Heart right ventricle (tissue), 16 donors: ENCODE data around the gene SOWAHC. TPM values are rescaled to one million over a fixed set of nuclear protein-coding genes. Genes with fewer than 3 reads are reported as not detected.
A peak's percentile ranks its signal among the peaks of the same experiment; 100 is the strongest.

ENCODE experiments used
- ATAC-seq, 8 donors: fragments of 200-7000 bp; cut with Tn5 transposase; one replicate each; pipeline ENCODE4 v1.9.1; 2020; ENCODE audit warnings: mild to moderate bottlenecking in 8 of 8, moderate library complexity in 8 of 8, moderate number of reproducible peaks in 1 of 8
- DNase-seq, 2 donors: peaks; one replicate each; pipeline ENCODE4 v3.0.0-alpha.2; 2020
- H3K27ac ChIP-seq, 10 donors: fragments of 200-600 bp; sonication (generic) in 2 of 10; one replicate each; pipeline versions ENCODE4 v1.5.0 to v1.8.0; 2020 to 2022; ENCODE audit warnings: mild to moderate bottlenecking in 3 of 10
- H3K27me3 ChIP-seq, 7 donors: fragments of 200-600 bp; one replicate each; pipeline ENCODE4 v1.8.0; 2021 to 2022; ENCODE audit warnings: mild to moderate bottlenecking in 2 of 7
- H3K36me3 ChIP-seq, 9 donors: fragments of 200-600 bp; sonication (generic) in 1 of 9; one replicate each; pipeline versions ENCODE4 v1.5.0 to v1.8.0; 2020 to 2022; ENCODE audit warnings: mild to moderate bottlenecking in 2 of 9
- H3K4me1 ChIP-seq, 9 donors: fragments of 200-600 bp; sonication (generic) in 1 of 9; one replicate each; pipeline versions ENCODE4 v1.5.0 to v1.8.0; 2020 to 2022; ENCODE audit warnings: mild to moderate bottlenecking in 4 of 9
- H3K4me3 ChIP-seq, 10 donors: fragments of 200-600 bp; sonication (generic) in 2 of 10; one replicate each; pipeline versions ENCODE4 v1.5.0 to v1.8.0; 2020 to 2022; ENCODE audit warnings: mild to moderate bottlenecking in 7 of 10, moderate library complexity in 2 of 10
- H3K9me3 ChIP-seq, 11 donors: fragments of 200-600 bp in 10 of 11; sonication (generic) in 2 of 11; one replicate each; pipeline versions ENCODE4 v1.5.0 to v1.8.0; 2013 to 2022; ENCODE audit warnings: mild to moderate bottlenecking in 2 of 11, control low read depth in 1 of 11, moderate library complexity in 1 of 11
- WGBS, 2 donors: extraction: QIAGEN DNeasy Blood & Tissue Kit; methylation state at CpG; one replicate each; pipeline ENCODE4 v1.1.7; 2013; ENCODE audit warnings: inconsistent platforms in 1 of 2; 5-methylcytosine and 5-hydroxymethylcytosine counted together
- intact Hi-C, 10 donors: fragments of 100-400 bp; cut with DNase I; formaldehyde crosslinking; loops; one replicate each; pipeline versions ENCODE4 v1.11.1 to v1.14.2; 2022
- polyA plus RNA-seq, 2 donors: library from polyadenylated mRNA; stranded (reverse); fragments of 200-250 nt; gene quantifications; one replicate each; pipeline ENCODE4 v1.2.3, GENCODE V29; 2013
- total RNA-seq, 10 donors: library from RNA; stranded (reverse); fragmentation: NEBNext Ultra II Directional in 3 of 10; extraction: Animal tissue kit (Norgen Biotek cat#: 25700) in 3 of 10; gene quantifications; one replicate each; pipeline versions ENCODE4 v1.2.1 to v1.2.4, GENCODE V29; 2021 to 2023
- TF ChIP-seq, protein P1 (sequence below), 9 donors: fragments of 200-600 bp; sonication (generic) in 2 of 9; IDR thresholded peaks; one replicate each; pipeline versions ENCODE4 v1.5.0 to v1.8.0; 2021 to 2022; ENCODE audit warnings: antibody characterized with exemption in 9 of 9, mild to moderate bottlenecking in 5 of 9, moderate library complexity in 1 of 9
- donor health status: Arrhythmogenic right ventricular cardiomyopathy.
- donor health status: ischemic (EF 13 %, LVEDD 7.1; RV severe dilation, severe dysfunction).
- donor health status: healthy with polysubstance abuse.
- donor health status: DM: no; HTN: yes; CAD: no.
- donor health status: DM: no; HTN: no; CAD: no.
- donor health status: ischemic (EF 25% LVEDD 6.9; RV normal size, moderate dysfunction).
- donor health status: ischemic (EF 25% LVEDD 5.7; RV mildly dilated, moderate dysfunction).
- donor health status: healthy.
- donor health status: DM: yes; HTN: yes; CAD: no.
- donor health status: Ischemic cardiomyopathy.
- donor health status: ischemic (EF 35%, LVEDD 5.7; RV mildly dilated, moderate dysfunction).
- donor health status: nonischemic (EF 11% LVEDD 7.7; RV severe dilation, severe dysfunction).
- donor health status: DM: yes; HTN: yes; CAD: no.
- donor health status: PGD.
- donor health status: ischemic (EF 29% LVEDD 5.4; RV normal size, mild dysfunction).
- donor health status: nonischemic (EF 23%, LVEDD 6.1; RV moderate dilation, normal function).

The SOWAHC gene
- total and polyA plus RNA-seq, 12 donors, result 1.1 to 3.9 (median 2.0) TPM

DNA sequence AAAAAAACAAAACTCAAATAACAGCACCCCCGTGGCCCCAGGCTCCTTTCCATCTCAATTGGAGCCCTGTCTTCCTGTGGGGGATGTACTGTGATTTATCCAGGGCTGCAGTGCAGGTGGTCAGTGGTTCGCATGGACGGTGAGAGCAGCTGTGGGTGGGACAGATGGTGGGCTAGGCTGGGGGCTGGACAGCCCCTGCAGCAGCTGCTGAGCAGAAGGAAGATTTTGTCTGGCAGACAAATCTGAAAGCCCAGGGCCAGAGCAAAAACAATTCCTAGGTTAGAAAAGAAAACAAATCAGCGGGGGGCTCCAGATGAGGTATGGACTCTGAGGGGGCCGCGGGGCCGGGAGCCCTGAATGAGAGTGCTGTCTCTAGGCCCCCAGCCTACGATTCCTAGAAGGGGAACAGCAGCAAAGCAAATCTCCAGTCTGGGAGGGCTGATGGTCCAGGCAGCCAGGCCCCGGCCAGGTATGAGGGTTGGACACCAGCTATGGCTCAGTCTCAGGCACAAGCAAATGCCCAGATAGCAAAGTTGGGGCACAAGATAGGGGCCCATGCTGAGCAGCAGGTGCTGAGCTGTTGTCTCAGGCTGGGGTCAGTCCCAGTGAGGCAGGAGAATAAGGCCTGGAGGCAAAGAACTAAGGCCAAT is 45.4 kb downstream of the SOWAHC start:
- no peak overlapping the region for H3K4me3 ChIP-seq
- 75 to 80% methylated on average over 9 of the region's 9 CpGs for WGBS, 2 donors
- peaks cover 0 to 15% (median 10%) of the 10 kb centered on the region in 9 donors for H3K4me1 ChIP-seq
- no peaks in the 10 kb centered on the region for H3K27me3 ChIP-seq
- no peak for ATAC-seq
- DNase-seq, result no peak
- H3K9me3 ChIP-seq, result no peaks in the 10 kb centered on the region
- no peak overlapping the region for H3K27ac ChIP-seq
- intact Hi-C loops, result loop anchor here in 2 of 10 donors (5.0 to 10.0 kb wide), 2 partner anchors 37 to 45 kb away; partner anchors contain the start of genes SEPTIN10 (in 1 of the 2) and SOWAHC (in 1 of the 2)
- TF ChIP-seq, protein P1, sequence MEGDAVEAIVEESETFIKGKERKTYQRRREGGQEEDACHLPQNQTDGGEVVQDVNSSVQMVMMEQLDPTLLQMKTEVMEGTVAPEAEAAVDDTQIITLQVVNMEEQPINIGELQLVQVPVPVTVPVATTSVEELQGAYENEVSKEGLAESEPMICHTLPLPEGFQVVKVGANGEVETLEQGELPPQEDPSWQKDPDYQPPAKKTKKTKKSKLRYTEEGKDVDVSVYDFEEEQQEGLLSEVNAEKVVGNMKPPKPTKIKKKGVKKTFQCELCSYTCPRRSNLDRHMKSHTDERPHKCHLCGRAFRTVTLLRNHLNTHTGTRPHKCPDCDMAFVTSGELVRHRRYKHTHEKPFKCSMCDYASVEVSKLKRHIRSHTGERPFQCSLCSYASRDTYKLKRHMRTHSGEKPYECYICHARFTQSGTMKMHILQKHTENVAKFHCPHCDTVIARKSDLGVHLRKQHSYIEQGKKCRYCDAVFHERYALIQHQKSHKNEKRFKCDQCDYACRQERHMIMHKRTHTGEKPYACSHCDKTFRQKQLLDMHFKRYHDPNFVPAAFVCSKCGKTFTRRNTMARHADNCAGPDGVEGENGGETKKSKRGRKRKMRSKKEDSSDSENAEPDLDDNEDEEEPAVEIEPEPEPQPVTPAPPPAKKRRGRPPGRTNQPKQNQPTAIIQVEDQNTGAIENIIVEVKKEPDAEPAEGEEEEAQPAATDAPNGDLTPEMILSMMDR (IDR thresholded peaks at IDR 0.05), result no peak
- no peaks in the 10 kb centered on the region for H3K36me3 ChIP-seq

DNA sequence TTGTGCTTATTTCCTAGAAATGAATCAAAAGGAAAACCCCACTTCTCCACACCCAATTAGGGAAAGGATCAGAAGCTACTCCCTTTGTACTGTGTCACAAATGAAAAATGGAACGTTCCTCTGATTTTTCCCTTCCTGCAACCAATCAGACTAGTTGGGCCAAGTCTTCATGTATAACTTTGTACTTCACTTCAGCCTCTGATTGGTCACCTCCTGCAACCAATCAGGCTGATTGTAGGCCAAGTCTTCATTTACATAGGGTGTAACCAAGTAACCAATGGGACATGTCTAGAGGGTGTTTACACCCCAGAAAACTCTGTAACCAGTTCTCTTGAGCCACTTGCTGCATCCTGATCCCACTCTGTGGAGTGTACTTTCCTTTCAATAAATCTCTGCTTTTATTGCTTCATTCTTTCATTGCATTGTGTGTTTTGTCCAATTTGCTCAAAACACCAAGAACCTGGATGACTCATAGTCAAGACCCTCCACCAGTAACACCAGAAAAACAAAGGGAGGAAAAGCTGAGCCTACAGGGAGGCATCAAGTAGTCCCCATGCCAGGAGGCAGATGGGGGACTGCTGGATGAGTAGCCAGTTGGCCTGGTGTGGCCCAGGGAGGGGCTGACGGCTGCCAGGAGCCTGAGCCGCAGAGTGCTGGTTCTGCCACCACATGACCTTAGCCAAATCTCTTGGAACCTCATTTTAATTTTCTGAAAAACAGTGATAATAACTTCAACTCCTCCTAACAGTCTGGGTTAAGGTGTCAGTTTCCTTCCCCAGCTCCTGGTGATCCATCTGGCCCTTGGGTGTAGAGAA is 46.1 kb downstream of the SOWAHC start:
- WGBS, 2 donors, result 86 to 88% methylated on average over 3 of the region's 3 CpGs
- ATAC-seq (no peak), DNase-seq (no peak)
- no peaks in the 10 kb centered on the region for H3K27me3 ChIP-seq
- H3K9me3 ChIP-seq, result no peaks in the 10 kb centered on the region
- TF ChIP-seq, protein P1 (IDR thresholded peaks at IDR 0.05), result no peak
- H3K4me1 ChIP-seq, result peaks cover 0 to 15% (median 10%) of the 10 kb centered on the region in 9 donors
- intact Hi-C loops, result loop anchor here in 2 of 10 donors (5.0 to 10.0 kb wide), 2 partner anchors 38 to 45 kb away; partner anchors contain the start of genes SEPTIN10 (in 1 of the 2) and SOWAHC (in 1 of the 2)
- no peak overlapping the region for H3K27ac ChIP-seq
- H3K36me3 ChIP-seq, result no peaks in the 10 kb centered on the region
- H3K4me3 ChIP-seq, result no peak overlapping the region

DNA sequence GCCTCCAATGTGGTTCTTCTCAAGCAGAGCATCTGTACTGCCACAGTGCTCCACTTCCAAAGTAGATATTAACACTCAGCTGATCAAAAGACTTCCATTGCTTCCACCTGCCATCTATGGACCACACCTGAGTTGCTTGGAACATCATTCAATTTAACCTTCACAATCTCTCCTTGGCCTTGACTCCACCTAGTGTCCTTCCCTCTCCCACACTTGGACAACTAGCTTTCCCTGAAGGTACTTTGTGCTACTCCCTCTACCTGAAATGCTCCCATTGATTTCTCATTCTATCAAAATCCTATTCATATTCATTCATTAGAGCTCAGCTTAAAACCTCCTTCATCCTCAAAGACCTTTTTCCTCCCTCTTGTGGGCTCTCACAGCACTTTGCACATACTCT is 48.7 kb downstream of the SOWAHC start:
- TF ChIP-seq, protein P1 (IDR thresholded peaks at IDR 0.05), result peak in 1 of 9 donors; percentile 5
- Histone ChIP-seq H3K9me3 (no peaks in the 10 kb centered on the region), H3K27ac (no peak overlapping the region), H3K36me3 (no peaks in the 10 kb centered on the region), H3K4me3 (no peak overlapping the region), H3K27me3 (no peaks in the 10 kb centered on the region), H3K4me1 (peaks cover 0 to 15% (median 10%) of the 10 kb centered on the region in 9 donors)
- intact Hi-C loops, result loop anchor here in 2 of 10 donors (5.0 to 10.0 kb wide), 2 partner anchors 41 to 48 kb away; partner anchors contain the start of genes SEPTIN10 (in 1 of the 2) and SOWAHC (in 1 of the 2)
- ATAC-seq (no peak), DNase-seq (no peak)

DNA sequence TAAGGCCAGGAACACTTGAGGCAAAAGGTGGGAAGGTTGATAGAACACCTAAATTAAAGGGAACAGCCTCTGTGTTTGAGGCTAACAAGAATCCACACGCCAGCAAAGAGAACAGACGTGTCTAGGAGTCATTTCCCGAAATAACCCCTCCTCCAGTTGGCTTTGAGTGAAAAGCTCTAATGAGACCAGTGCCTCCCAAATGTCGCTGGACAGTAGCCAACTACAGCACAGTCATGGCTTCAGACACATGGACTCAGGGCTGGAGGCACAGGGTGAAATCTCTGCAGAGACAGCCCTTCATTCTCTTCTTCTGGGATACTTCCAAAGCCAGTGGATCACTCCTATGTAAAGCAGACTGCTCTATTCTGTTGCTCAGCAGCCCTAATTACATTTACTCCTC is 49.6 kb downstream of the SOWAHC start:
- no peak overlapping the region for H3K4me3 ChIP-seq
- peaks cover 0 to 15% (median 10%) of the 10 kb centered on the region in 9 donors for H3K4me1 ChIP-seq
- no peaks in the 10 kb centered on the region for H3K9me3 ChIP-seq
- H3K27me3 ChIP-seq, result no peaks in the 10 kb centered on the region
- no peaks in the 10 kb centered on the region for H3K36me3 ChIP-seq
- peak; percentile 31 to 82 for DNase-seq
- intact Hi-C loops, result loop anchor here in 2 of 10 donors (5.0 to 10.0 kb wide), 2 partner anchors 41 to 49 kb away; partner anchors contain the start of genes SEPTIN10 (in 1 of the 2) and SOWAHC (in 1 of the 2)
- ATAC-seq, result peak; percentile 64 to 98 (median 91)
- H3K27ac ChIP-seq, result peak overlapping the region in 1 of 10 donors; percentile 40
- TF ChIP-seq, protein P1 (IDR thresholded peaks at IDR 0.05), result no peak
- 6 to 9% methylated on average over 4 of the region's 4 CpGs for WGBS, 2 donors
